A549 (cell line): ENCODE data around the gene GZF1.

Experiments
- CTCF ChIP-seq: fragments of >200 bp; sonication (Bioruptor Twin); formaldehyde crosslinking; IDR thresholded peaks from 3 replicates; pipeline ENCODE4 v1.5.1; 2016
- KDM5A ChIP-seq: fragments of 200-600 bp; sonication (generic); IDR thresholded peaks from 2 replicates; pipeline ENCODE4 v1.6.1; 2016; ENCODE audit warnings: antibody characterized with exemption, mild to moderate bottlenecking
- POLR2A ChIP-seq: IDR thresholded peaks from 2 replicates; pipeline ENCODE4 v1.6.1; 2012; ENCODE audit warnings: mild to moderate bottlenecking, low read length
- RCOR1 ChIP-seq: fragments of 150-350 bp; IDR thresholded peaks from 2 replicates; pipeline ENCODE4 v1.6.1; 2014; ENCODE audit warnings: antibody characterized with exemption, low read length, low read depth
- SMC3 ChIP-seq: fragments of >200 bp; sonication (Bioruptor Twin); formaldehyde crosslinking; IDR thresholded peaks from 3 replicates; pipeline ENCODE4 v1.6.1; 2018; ENCODE audit warnings: inconsistent platforms
- ZSCAN20 ChIP-seq: fragments of 250-450 bp; sonication (Bioruptor Pico); IDR thresholded peaks from 2 replicates; pipeline ENCODE4 v1.8.0; 2022; ENCODE audit warnings: mild to moderate bottlenecking, moderate library complexity

- TF ChIP-seq RCOR1 (no peak), KDM5A (no peak), POLR2A (no peak), SMC3 (no peak), ZSCAN20 (CRISPR knock-in tag) (no peak), CTCF (no peak)
Observed at GRCh38 chr20:23419657-23419994, 57.6 kb downstream of the GZF1 start.
